Coronary artery (tissue), 2 donors: Measurements from ENCODE around the gene HDAC5.

Experiments used
- DNase-seq: peaks from one replicate; pipeline ENCODE4 v3.0.0-alpha.2; 2017; ENCODE audit warnings: low spot score
- H3K27ac ChIP-seq, 2 donors: fragments of 200-600 bp; sonication (generic); one replicate each; pipeline ENCODE4 v1.5.1; 2016 to 2019
- H3K4me3 ChIP-seq: fragments of 200-600 bp; sonication (generic); 2 replicates; pipeline ENCODE4 v1.5.1; 2016; ENCODE audit warnings: mild to moderate bottlenecking, moderate library complexity
- TF ChIP-seq, protein P1 (sequence below): fragments of 200-600 bp; sonication (generic); IDR thresholded peaks from one replicate; pipeline ENCODE4 v1.5.1; 2019; ENCODE audit warnings: antibody characterized with exemption

Gene HDAC5

DNA sequence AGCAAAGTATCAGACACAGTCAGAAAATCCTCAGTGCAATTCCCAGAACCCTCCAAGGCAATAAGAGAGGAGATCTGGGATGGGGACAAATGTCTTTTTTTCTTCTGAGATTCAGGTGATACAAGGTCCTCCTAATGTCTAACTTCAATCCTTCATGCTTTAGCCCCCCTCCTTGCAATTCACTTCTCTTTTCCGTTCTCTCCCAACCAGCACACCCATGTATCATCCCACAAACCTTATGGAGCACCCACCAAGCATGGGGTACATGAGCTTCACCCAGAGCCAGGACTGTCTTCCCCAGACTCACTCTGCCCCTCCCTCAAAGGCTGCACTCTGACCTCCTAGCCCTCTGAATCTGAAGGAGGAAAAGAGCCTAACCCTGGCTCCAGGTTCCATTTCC is 10.1 kb downstream of the HDAC5 start:
- Histone ChIP-seq H3K4me3 (no peak overlapping the region), H3K27ac (peak overlapping the region; percentile 88 to 97)
- TF ChIP-seq, protein P1, sequence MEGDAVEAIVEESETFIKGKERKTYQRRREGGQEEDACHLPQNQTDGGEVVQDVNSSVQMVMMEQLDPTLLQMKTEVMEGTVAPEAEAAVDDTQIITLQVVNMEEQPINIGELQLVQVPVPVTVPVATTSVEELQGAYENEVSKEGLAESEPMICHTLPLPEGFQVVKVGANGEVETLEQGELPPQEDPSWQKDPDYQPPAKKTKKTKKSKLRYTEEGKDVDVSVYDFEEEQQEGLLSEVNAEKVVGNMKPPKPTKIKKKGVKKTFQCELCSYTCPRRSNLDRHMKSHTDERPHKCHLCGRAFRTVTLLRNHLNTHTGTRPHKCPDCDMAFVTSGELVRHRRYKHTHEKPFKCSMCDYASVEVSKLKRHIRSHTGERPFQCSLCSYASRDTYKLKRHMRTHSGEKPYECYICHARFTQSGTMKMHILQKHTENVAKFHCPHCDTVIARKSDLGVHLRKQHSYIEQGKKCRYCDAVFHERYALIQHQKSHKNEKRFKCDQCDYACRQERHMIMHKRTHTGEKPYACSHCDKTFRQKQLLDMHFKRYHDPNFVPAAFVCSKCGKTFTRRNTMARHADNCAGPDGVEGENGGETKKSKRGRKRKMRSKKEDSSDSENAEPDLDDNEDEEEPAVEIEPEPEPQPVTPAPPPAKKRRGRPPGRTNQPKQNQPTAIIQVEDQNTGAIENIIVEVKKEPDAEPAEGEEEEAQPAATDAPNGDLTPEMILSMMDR: no peak
- DNase-seq: no peak

DNA sequence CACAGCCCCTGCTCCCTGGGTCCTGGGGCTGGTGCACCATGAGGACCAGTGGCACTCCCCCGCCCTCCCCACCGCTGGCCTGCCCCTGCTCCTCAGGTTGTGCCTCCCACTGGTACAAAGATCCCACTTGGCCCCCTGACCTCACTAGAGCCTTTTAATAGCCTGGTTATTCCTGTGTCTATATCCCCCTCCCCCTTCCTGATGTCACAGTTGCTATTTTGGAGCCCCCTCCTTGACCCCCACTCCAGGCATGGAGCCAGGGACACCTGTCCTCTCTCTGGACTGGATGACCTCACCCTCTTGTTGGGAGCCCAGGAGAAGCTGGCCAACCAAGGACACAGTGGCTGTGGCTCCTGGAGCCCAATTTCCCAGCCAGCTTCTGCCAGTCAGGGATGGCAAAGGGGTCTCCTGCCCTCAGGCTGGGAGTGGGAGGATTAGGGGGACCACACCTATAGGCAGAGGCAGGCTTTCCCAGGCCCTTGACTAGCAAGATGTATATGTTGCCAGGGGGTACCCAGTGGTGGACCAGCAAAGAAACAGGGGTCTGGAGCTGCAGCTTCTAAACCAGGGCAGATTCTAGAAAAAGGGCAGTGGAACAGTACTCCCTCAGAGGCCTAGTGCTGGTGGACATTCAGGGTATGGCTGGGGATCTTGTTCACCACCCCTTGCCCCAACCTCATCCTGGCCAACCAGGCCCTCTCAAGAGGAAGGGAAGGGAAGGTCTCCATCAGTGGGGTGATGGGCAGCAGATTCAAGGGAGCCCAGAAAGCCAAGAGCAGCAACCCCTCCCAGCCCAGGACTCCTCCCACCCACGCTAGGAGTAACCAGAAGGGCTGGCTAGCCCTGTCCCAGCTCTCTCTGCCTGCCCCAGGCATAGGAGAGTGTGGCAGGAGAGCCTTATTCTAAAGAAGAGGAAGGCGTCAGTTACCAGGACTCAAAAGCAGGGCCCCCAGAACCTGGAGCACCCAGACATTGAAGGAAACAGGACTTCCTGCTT is 10.9 kb downstream of the HDAC5 start:
- TF ChIP-seq, protein P1: no peak
- DNase-seq: peak; percentile 76
- Histone ChIP-seq H3K4me3 (no peak overlapping the region), H3K27ac (peak overlapping the region; percentile 88 to 97)

DNA sequence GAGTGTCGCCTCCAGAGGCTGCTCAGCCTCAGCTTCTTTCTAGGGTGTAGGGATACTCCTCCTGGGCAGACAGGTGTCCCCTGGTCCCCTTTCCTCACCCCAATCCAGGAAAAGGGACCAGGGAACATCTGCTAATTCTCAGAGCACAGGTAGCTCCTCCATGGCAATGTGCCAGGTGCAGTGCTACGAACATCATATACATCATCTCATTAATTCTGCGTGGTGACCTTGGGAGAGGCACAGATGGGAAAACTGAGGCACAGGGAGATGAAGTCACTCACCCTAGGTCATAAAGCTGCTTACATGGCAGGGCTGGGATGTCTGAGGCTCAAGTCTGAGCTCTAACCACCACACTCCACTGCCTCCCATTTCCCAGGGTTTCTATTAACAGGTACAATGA is 11.7 kb downstream of the HDAC5 start:
- DNase-seq: no peak
- Histone ChIP-seq H3K4me3 (peak overlapping the region; percentile 40), H3K27ac (peak overlapping the region; percentile 88 to 97)
- TF ChIP-seq, protein P1: no peak

DNA sequence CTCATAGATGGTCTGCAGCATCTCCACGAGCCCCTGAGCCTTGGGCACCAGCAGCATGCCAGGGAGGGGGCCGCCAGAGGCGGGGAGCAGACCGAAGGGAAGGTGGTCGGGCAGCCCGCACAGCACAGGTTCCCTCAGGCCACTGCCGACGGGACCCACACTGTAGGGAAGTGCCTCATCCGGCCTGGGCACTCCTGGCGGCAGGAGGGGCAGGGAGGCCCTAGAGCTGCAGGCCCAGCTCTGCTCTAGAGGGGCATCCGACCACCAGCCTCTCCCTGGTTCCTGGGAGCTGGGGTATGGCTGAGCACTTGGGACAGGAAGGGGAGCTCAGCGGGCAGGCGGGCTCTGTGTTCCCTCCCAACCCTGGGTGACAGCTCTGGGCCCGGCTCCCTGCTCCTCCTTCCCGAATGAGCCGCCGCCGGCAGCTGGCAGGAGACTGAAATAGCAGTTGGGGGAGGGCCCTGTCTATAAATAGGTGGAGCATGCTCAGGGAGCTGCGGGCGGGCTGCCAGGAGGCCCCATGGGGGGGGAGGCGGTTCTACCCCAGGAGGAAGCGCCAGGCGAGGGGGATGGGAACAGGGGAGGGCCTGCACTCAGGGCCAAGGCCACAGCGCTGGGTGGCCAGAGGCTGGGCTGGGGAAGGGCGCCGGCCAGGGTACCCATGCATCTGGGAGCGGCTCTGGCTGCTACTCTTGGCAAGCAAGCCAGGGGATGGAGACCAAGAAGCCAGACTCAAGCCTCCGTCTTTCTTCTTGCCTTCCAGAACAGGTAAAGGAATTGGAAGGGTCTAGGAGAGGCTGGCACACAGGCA is 12.4 kb downstream of the HDAC5 start:
- Histone ChIP-seq H3K27ac (peak overlapping the region; percentile 88 to 97), H3K4me3 (peak overlapping the region; percentile 70)
- peak; percentile 99 for DNase-seq
- TF ChIP-seq, protein P1: no peak

DNA sequence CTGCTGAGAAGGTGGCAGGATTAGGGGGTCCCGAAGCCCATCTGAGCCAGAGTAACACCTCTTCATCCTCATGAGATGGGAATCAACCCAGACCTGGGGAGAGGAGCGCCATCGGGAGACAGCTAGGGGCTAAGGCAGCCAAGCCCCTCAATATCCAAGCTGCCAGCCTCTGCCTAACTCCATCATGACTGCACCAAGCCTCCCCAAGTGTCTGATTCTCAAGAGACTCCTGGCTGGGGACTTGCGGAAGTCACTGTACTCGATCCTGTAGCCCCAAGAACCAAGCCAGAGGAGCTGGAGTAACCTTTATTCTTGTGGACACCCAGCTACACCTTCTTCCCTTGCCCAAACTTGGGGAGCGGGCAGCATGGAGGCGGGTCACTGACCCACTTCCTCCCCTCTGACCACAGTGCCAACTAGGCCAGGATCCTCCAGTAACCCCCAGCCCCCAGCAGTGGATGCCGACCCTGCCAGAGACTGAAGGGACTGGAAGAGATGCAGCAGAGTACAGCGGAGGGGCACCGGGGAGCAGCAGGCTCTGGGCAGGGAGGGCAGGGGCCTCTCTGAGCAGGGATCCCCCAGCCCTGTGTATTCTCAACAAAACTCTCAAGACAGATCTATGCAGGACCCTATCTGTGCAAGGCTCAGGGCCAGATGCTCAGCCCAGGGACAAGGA is 13.3 kb downstream of the HDAC5 start:
- peak; percentile 75 for DNase-seq
- TF ChIP-seq, protein P1: no peak
- peak overlapping the region; percentile 70 for H3K4me3 ChIP-seq
- peak overlapping the region; percentile 88 to 97 for H3K27ac ChIP-seq

DNA sequence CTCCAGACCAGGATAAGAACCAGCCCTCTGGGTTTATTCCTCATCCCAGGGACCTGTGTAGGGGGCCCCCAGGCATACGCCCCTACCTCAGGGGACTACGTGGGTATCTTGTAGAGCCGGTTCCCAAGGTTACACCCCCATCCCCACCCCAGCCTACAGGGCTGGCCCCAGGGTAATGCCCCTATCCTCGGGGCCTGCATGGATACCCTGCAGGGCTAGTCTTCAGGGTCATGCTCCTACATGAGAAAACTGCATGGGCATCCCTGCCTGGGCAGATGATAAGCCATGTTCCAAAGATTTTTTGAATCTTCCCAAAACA is 14.2 kb downstream of the HDAC5 start:
- Histone ChIP-seq H3K27ac (peak overlapping the region; percentile 88 to 97), H3K4me3 (peak overlapping the region; percentile 70)
- DNase-seq: no peak
- TF ChIP-seq, protein P1: no peak
